Hepatic stellate cell (primary cell): ENCODE results near the gene CDK6.

Source experiments
- DNase-seq: peaks from one replicate; pipeline ENCODE4 v3.0.0; 2011; ENCODE audit warnings: low spot score

CDK6 gene

DNA sequence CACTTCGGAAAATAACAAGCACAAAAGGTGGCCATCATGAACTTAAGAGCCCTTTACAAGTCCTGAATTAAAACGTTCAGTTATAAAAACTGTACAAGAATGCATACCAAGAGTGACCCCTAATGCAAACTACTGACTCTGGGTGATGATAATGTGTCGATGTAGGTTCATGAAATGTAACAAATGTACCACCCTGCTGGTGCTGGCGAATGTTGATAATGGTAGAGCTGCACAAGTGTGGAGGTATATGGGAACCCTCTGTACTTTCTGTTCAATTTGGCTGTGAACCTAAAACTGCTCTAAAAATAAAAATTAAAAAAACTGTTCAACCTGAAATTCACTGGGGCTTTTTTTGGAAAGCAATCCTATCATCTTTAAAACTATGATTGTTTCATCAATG is 249.5 kb downstream of the CDK6 start:
- DNase-seq: no peak

- peak; percentile 19 for DNase-seq
Observed at GRCh38 chr7:92586403-92586802, 250.0 kb downstream of the CDK6 start.

DNA sequence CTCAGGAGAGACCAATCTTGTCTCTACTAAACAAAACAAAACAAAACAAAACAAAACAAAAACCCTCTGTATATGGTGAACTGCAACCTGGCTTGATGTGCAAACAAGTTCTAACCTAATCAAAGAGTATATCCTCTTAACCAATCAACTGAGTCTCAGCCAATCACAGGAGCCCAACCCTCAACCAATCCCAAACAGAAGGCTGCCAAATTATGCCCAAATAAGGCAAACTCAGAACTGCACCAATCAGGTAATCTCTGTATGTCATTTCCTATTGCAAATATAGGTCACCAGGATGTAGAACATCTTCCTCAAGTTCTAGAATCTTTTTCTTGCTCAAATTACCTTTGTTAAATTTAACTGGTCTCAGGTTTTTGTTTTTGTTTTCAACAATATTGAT is 251.4 kb downstream of the CDK6 start:
- no peak for DNase-seq

- DNase-seq: no peak
Observed at GRCh38 chr7:92582948-92583347, 253.4 kb downstream of the CDK6 start.

DNA sequence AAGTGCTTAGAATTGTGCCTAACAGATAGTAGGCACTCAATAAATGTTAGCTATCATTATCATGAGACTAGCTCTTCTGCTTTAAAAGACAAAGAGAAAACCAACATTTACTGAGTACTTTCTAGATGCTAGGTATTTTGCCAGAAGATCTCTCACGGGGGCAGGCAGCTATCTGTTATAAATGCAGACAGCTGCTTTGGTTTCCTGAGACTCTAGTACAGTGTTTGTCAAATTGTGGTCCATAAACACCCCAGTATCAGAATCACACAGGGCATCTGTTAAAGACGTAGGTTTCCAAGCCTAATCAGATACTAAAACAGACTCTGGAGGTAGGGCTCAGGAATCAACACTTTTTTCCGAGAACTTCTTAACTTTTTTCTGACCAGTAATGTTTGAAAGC is 260.1 kb downstream of the CDK6 start:
- DNase-seq: no peak

GRCh38 chr7:92569137-92569536 is 267.2 kb downstream of the CDK6 start:
- DNase-seq: no peak

DNA sequence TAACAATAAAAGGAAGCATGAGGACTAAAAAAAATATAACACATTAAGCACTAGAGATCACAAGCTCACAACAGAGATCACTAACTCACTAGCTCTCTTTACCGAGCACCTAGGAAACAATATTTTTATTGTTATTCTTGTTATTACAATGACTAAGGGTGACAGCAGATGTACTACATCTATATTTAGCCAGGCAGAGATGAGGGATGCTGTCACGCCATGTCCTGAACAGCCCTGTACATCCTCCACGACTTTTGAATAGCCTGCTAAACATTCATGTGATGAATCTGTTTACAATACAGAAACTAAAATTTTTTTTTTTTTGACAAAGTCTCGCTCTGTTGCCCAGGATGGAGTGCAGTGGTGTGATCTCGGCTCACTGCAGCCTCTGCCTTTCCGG is 268.9 kb downstream of the CDK6 start:
- DNase-seq: peak; percentile 74

GRCh38 chr7:92563345-92563744 is 273.0 kb downstream of the CDK6 start:
- DNase-seq: no peak

GRCh38 chr7:92560602-92561001 is 275.8 kb downstream of the CDK6 start:
- DNase-seq: no peak

- no peak for DNase-seq
Observed at GRCh38 chr7:92557808-92558362, 278.5 kb downstream of the CDK6 start.

DNA sequence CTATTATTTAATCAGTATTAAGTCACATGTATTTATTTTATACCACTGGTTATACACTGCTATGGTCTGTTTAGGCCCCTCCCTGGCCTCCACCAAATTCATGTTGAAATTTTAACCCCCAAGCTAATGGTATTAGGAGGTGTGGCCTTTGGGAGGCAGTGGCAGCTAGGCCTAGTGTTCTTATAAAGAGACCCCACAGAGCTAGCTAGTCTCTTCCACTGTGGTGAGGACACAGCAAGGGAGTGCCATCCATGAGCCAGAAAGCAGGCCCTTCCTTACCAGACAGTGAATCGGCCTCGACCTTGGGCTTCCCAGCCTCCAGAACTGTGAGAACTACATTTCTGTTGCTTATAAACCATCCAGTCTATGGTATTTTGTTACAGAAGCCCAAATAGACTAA is 279.1 kb downstream of the CDK6 start:
- DNase-seq: no peak
